GM12878 (cell line): ENCODE results near the gene HIF3A.
"Not testable (repeated sequence)": the region's sequence is repeated elsewhere in the genome, so short reads cannot be mapped to it uniquely, and the experiment has no call there.

Experiments used
- CBFB ChIP-seq: IDR thresholded peaks from 2 replicates; pipeline ENCODE4 v1.6.1; 2016; ENCODE audit warnings: antibody characterized with exemption, low read depth
- EP300 ChIP-seq, 2 experiments: fragments of 150-350 bp in 1 of 2; IDR thresholded peaks; 2 replicates each; pipeline ENCODE4 v1.6.1; 2011 to 2012; ENCODE audit warnings: low read depth in 2 of 2, low read length in 2 of 2, borderline replicate concordance in 1 of 2, improper control_type of control experiment in 1 of 2, inconsistent platforms in 1 of 2; ENCODE audit not compliant: control insufficient read depth in 1 of 2
- NFIC ChIP-seq: IDR thresholded peaks from 2 replicates; pipeline ENCODE4 v1.6.1; 2012; ENCODE audit warnings: low read depth, mild to moderate bottlenecking, inconsistent platforms, low read length, moderate library complexity
- POLR2A ChIP-seq: IDR thresholded peaks from 2 replicates; pipeline ENCODE4 v1.6.1; 2011; ENCODE audit warnings: low read depth, mild to moderate bottlenecking, low read length
- POLR2AphosphoS5 ChIP-seq: IDR thresholded peaks from 2 replicates; pipeline ENCODE4 v1.6.1; 2011; ENCODE audit warnings: mild to moderate bottlenecking, low read length, inconsistent platforms
- SREBF2 ChIP-seq: IDR thresholded peaks from 2 replicates; pipeline ENCODE4 v1.6.1; 2012; ENCODE audit warnings: mild to moderate bottlenecking, low read length
- YBX1 ChIP-seq: fragments of 450-650 bp; IDR thresholded peaks from 2 replicates; pipeline ENCODE4 v1.6.1; 2016; ENCODE audit warnings: antibody characterized with exemption
- TF ChIP-seq, protein P1 (sequence below): IDR thresholded peaks from 2 replicates; pipeline ENCODE4 v1.6.1; 2012; ENCODE audit warnings: mild to moderate bottlenecking, low read depth, low read length
- TF ChIP-seq, protein P2 (sequence below): IDR thresholded peaks from 2 replicates; pipeline ENCODE4 v1.6.1; 2011; ENCODE audit warnings: low read depth, low read length, improper control_type of control experiment, borderline replicate concordance
- TF ChIP-seq, protein P3 (sequence below): IDR thresholded peaks from 2 replicates; pipeline ENCODE4 v1.6.1; 2011; ENCODE audit warnings: borderline replicate concordance, low read depth, mild to moderate bottlenecking, moderate library complexity, low read length; ENCODE audit not compliant: insufficient read depth, poor library complexity, severe bottlenecking
- TF ChIP-seq, protein P4 (sequence below): IDR thresholded peaks from 2 replicates; pipeline ENCODE4 v1.6.1; 2012; ENCODE audit warnings: low read length, inconsistent platforms
- TF ChIP-seq, protein P5 (sequence below), 3 experiments: IDR thresholded peaks in 2 of 3; conservative IDR thresholded peaks in 1 of 3; 2 replicates each; pipeline ENCODE4 v1.5.1; 2011; ENCODE audit warnings: low read depth in 3 of 3, low read length in 3 of 3, mild to moderate bottlenecking in 3 of 3, control low read depth in 2 of 3, moderate library complexity in 2 of 3, inconsistent platforms in 1 of 3, mixed read lengths in 1 of 3; ENCODE audit not compliant: control insufficient read depth in 2 of 3, insufficient read depth in 1 of 3; ENCODE audit errors: extremely low read depth in 1 of 3

DNA sequence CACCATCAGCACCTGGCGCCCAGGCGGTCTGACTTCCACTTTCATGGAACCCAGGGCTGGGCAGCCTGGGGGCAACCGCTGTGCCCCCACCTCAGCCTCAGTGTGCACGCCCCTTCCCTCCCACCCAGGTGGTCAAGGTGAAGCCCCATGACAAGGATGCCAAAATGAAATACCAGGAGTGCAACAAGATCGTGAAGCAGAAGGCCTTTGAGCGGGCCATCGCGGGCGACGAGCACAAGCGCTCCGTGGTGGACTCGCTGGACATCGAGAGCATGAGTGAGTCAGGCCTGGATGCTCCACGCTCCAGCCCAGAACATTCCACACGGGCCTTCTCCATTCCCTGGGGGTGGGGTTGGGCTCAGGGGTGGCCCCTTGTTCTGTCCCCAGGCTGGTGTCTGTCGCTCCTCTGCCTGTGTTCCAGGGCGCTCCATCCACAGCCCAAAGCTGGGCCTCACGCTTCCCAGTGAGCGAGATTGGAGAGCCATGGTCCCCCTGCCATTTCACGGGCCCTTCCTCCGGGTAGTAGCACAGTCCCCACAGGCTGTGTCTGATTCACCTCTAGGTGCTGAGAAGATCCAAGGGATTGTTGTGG, 78.7 kb downstream of the HIF3A start:
- TF ChIP-seq, protein P1, sequence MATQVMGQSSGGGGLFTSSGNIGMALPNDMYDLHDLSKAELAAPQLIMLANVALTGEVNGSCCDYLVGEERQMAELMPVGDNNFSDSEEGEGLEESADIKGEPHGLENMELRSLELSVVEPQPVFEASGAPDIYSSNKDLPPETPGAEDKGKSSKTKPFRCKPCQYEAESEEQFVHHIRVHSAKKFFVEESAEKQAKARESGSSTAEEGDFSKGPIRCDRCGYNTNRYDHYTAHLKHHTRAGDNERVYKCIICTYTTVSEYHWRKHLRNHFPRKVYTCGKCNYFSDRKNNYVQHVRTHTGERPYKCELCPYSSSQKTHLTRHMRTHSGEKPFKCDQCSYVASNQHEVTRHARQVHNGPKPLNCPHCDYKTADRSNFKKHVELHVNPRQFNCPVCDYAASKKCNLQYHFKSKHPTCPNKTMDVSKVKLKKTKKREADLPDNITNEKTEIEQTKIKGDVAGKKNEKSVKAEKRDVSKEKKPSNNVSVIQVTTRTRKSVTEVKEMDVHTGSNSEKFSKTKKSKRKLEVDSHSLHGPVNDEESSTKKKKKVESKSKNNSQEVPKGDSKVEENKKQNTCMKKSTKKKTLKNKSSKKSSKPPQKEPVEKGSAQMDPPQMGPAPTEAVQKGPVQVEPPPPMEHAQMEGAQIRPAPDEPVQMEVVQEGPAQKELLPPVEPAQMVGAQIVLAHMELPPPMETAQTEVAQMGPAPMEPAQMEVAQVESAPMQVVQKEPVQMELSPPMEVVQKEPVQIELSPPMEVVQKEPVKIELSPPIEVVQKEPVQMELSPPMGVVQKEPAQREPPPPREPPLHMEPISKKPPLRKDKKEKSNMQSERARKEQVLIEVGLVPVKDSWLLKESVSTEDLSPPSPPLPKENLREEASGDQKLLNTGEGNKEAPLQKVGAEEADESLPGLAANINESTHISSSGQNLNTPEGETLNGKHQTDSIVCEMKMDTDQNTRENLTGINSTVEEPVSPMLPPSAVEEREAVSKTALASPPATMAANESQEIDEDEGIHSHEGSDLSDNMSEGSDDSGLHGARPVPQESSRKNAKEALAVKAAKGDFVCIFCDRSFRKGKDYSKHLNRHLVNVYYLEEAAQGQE: not testable (repeated sequence)
- TF ChIP-seq, protein P2, sequence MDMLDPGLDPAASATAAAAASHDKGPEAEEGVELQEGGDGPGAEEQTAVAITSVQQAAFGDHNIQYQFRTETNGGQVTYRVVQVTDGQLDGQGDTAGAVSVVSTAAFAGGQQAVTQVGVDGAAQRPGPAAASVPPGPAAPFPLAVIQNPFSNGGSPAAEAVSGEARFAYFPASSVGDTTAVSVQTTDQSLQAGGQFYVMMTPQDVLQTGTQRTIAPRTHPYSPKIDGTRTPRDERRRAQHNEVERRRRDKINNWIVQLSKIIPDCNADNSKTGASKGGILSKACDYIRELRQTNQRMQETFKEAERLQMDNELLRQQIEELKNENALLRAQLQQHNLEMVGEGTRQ: not testable (repeated sequence)
- TF ChIP-seq, protein P3, sequence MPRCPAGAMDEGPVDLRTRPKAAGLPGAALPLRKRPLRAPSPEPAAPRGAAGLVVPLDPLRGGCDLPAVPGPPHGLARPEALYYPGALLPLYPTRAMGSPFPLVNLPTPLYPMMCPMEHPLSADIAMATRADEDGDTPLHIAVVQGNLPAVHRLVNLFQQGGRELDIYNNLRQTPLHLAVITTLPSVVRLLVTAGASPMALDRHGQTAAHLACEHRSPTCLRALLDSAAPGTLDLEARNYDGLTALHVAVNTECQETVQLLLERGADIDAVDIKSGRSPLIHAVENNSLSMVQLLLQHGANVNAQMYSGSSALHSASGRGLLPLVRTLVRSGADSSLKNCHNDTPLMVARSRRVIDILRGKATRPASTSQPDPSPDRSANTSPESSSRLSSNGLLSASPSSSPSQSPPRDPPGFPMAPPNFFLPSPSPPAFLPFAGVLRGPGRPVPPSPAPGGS: not testable (repeated sequence)
- TF ChIP-seq POLR2AphosphoS5; YBX1; POLR2A; NFIC; CBFB; EP300 (IDR thresholded peaks at IDR 0.05; ENCODE audit: borderline replicate concordance in 1 of 2, control insufficient read depth in 1 of 2, low read depth in 2 of 2, low read length in 2 of 2); SREBF2: not testable (repeated sequence)
- TF ChIP-seq, protein P4, sequence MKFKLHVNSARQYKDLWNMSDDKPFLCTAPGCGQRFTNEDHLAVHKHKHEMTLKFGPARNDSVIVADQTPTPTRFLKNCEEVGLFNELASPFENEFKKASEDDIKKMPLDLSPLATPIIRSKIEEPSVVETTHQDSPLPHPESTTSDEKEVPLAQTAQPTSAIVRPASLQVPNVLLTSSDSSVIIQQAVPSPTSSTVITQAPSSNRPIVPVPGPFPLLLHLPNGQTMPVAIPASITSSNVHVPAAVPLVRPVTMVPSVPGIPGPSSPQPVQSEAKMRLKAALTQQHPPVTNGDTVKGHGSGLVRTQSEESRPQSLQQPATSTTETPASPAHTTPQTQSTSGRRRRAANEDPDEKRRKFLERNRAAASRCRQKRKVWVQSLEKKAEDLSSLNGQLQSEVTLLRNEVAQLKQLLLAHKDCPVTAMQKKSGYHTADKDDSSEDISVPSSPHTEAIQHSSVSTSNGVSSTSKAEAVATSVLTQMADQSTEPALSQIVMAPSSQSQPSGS: not testable (repeated sequence)
- TF ChIP-seq, protein P5, sequence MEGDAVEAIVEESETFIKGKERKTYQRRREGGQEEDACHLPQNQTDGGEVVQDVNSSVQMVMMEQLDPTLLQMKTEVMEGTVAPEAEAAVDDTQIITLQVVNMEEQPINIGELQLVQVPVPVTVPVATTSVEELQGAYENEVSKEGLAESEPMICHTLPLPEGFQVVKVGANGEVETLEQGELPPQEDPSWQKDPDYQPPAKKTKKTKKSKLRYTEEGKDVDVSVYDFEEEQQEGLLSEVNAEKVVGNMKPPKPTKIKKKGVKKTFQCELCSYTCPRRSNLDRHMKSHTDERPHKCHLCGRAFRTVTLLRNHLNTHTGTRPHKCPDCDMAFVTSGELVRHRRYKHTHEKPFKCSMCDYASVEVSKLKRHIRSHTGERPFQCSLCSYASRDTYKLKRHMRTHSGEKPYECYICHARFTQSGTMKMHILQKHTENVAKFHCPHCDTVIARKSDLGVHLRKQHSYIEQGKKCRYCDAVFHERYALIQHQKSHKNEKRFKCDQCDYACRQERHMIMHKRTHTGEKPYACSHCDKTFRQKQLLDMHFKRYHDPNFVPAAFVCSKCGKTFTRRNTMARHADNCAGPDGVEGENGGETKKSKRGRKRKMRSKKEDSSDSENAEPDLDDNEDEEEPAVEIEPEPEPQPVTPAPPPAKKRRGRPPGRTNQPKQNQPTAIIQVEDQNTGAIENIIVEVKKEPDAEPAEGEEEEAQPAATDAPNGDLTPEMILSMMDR (IDR thresholded peaks at IDR 0.05 in 2 of 3, conservative IDR thresholded peaks at IDR 0.05 in 1 of 3; ENCODE audit: control insufficient read depth in 2 of 3, extremely low read depth in 1 of 3, insufficient read depth in 1 of 3, low read depth in 3 of 3, low read length in 3 of 3): not testable (repeated sequence)
